Measurements from ENCODE around the gene PPARD.

GRCh38 chr6:35442693-35443092 lies 100.3 kb downstream of the PPARD start:
- no peak for TF ChIP-seq MAX (IDR thresholded peaks at IDR 0.05)
- no peak for TF ChIP-seq CEBPB (IDR thresholded peaks at IDR 0.05)
- TF ChIP-seq EP300 (IDR thresholded peaks at IDR 0.05; ENCODE audit: borderline replicate concordance) = no peak
